H1 (cell line): ENCODE measurements around the gene MCM5. TPM values are rescaled to one million over a fixed set of nuclear protein-coding genes. Genes with fewer than 3 reads are reported as not detected.

ENCODE experiments used
- CTCF ChIA-PET: fragments of 300-600 bp; sonication (Branson Sonifier 250); formaldehyde crosslinking; loops from one replicate; lab custom pipeline; 2021; ENCODE audit not compliant: partially characterized antibody; lab: Charles Lee
- POLR2A ChIA-PET: fragments of 300-600 bp; sonication (Branson Sonifier 250); formaldehyde crosslinking; loops from one replicate; lab custom pipeline; 2021; ENCODE audit warnings: inconsistent platforms; ENCODE audit not compliant: partially characterized antibody; lab: Charles Lee
- DNase-seq, 2 experiments: peaks; one replicate each; pipeline versions ENCODE4 v3.0.0 to v3.0.0-alpha.2; 2010 to 2022; ENCODE audit warnings: low spot score in 2 of 2, low read depth in 1 of 2, mixed read lengths in 1 of 2
- FAIRE-seq: peaks from 2 replicates; lab custom pipeline; 2011; peaks lifted over from hg19 to GRCh38; lab: Jason Lieb, UNC
- H2AFZ ChIP-seq: 2 replicates; pipeline ENCODE4 v1.8.1; 2012; ENCODE audit warnings: low read length, inconsistent platforms
- H2AK5ac ChIP-seq: 2 replicates; pipeline ENCODE4 v1.6.1; 2013; ENCODE audit warnings: low read depth, low read length
- H2BK120ac ChIP-seq: replicated peaks from 2 replicates; pipeline ENCODE3; 2013; ENCODE audit warnings: low read depth, low read length, inconsistent platforms
- H2BK12ac ChIP-seq: 2 replicates; pipeline ENCODE4 v1.6.1; 2013; ENCODE audit warnings: low read depth, low read length
- H2BK15ac ChIP-seq: 2 replicates; pipeline ENCODE4 v1.6.1; 2013; ENCODE audit warnings: low read length
- H2BK20ac ChIP-seq: 2 replicates; pipeline ENCODE4 v1.6.1; 2013; ENCODE audit warnings: low read length
- H2BK5ac ChIP-seq: 2 replicates; pipeline ENCODE4 v1.6.1; 2013; ENCODE audit warnings: low read depth, low read length
- H3K14ac ChIP-seq: 2 replicates; pipeline ENCODE4 v1.6.1; 2013; ENCODE audit warnings: inconsistent platforms; ENCODE audit not compliant: insufficient read length
- H3K18ac ChIP-seq: 2 replicates; pipeline ENCODE4 v1.6.1; 2013; ENCODE audit warnings: low read length; ENCODE audit errors: extremely low read depth
- H3K23ac ChIP-seq: 2 replicates; pipeline ENCODE4 v1.6.1; 2013; ENCODE audit warnings: inconsistent platforms; ENCODE audit not compliant: insufficient read length
- H3K23me2 ChIP-seq: 2 replicates; pipeline ENCODE4 v1.6.1; 2013; ENCODE audit warnings: low read depth, low read length
- H3K27ac ChIP-seq: 2 replicates; pipeline ENCODE4 v1.6.1; 2011; ENCODE audit warnings: low read depth, low read length, inconsistent platforms
- H3K27me3 ChIP-seq, 4 experiments: replicated peaks in 1 of 4; 1 replicate in 1 of 4; 2 replicates in 3 of 4; pipeline versions ENCODE4 v1.6.1 to v1.8.1; 2011 to 2013; ENCODE audit warnings: low read length in 3 of 4, mild to moderate bottlenecking in 3 of 4, inconsistent platforms in 2 of 4, mixed read lengths in 2 of 4, moderate library complexity in 1 of 4; ENCODE audit not compliant: control insufficient read depth in 3 of 4, insufficient read depth in 3 of 4; ENCODE audit errors: extremely low read depth in 1 of 4
- H3K36me3 ChIP-seq, 4 experiments: 2 replicates each; pipeline versions ENCODE4 v1.6.1 to v1.8.1; 2011 to 2013; ENCODE audit warnings: mild to moderate bottlenecking in 4 of 4, low read length in 3 of 4, moderate library complexity in 2 of 4, control low read depth in 1 of 4, inconsistent platforms in 1 of 4; ENCODE audit not compliant: insufficient read depth in 4 of 4, control insufficient read depth in 2 of 4
- H3K4ac ChIP-seq: replicated peaks from 2 replicates; pipeline ENCODE3; 2013; ENCODE audit warnings: low read length, low read depth, mixed read lengths, inconsistent platforms; ENCODE audit not compliant: insufficient read length
- H3K4me1 ChIP-seq, 4 experiments: replicated peaks in 1 of 4; 1 replicate in 1 of 4; 2 replicates in 3 of 4; pipeline versions ENCODE4 v1.6.1 to v1.8.1; 2011 to 2013; ENCODE audit warnings: low read length in 3 of 4, inconsistent platforms in 2 of 4, mixed read lengths in 1 of 4; ENCODE audit not compliant: insufficient read depth in 4 of 4, control insufficient read depth in 3 of 4
- H3K4me2 ChIP-seq, 2 experiments: 2 replicates each; pipeline versions ENCODE4 v1.6.1 to v1.8.1; 2011 to 2013; ENCODE audit warnings: low read depth in 2 of 2, low read length in 2 of 2, control low read depth in 1 of 2, inconsistent platforms in 1 of 2, mild to moderate bottlenecking in 1 of 2; ENCODE audit not compliant: insufficient read depth in 1 of 2
- H3K4me3 ChIP-seq, 4 experiments: fragments of 200-600, 300-600 bp in 1 of 4; sonication (generic), shearing (Covaris generic), sonication (Bioruptor Twin) in 1 of 4; 2 replicates each; pipeline versions ENCODE4 v1.5.1 to v1.8.1; 2011 to 2016; ENCODE audit warnings: low read length in 4 of 4, low read depth in 3 of 4, control low read depth in 2 of 4, inconsistent platforms in 2 of 4, mild to moderate bottlenecking in 2 of 4, mixed read lengths in 1 of 4, moderate library complexity in 1 of 4; ENCODE audit not compliant: insufficient read depth in 2 of 4; ENCODE audit errors: extremely low read depth in 1 of 4
- H3K56ac ChIP-seq: replicated peaks from 2 replicates; pipeline ENCODE3; 2013; ENCODE audit warnings: low read depth, mild to moderate bottlenecking, mixed read lengths, low read length, inconsistent platforms; ENCODE audit not compliant: insufficient read length
- H3K79me1 ChIP-seq: 2 replicates; pipeline ENCODE4 v1.6.1; 2013; ENCODE audit warnings: low read depth, low read length, control low read depth
- H3K79me2 ChIP-seq, 2 experiments: 2 replicates each; pipeline versions ENCODE4 v1.6.1 to v1.8.1; 2012 to 2013; ENCODE audit warnings: low read length in 2 of 2, mild to moderate bottlenecking in 2 of 2, inconsistent platforms in 1 of 2; ENCODE audit not compliant: insufficient read depth in 2 of 2, control insufficient read depth in 1 of 2
- H3K9ac ChIP-seq, 4 experiments: replicated peaks in 1 of 4; 1 replicate in 1 of 4; 2 replicates in 3 of 4; pipeline versions ENCODE4 v1.6.1 to v1.8.1; 2011 to 2013; ENCODE audit warnings: low read depth in 3 of 4, low read length in 3 of 4, control low read depth in 2 of 4, mild to moderate bottlenecking in 2 of 4, moderate library complexity in 2 of 4, inconsistent platforms in 1 of 4; ENCODE audit errors: extremely low read depth in 1 of 4
- H3K9me3 ChIP-seq, 2 experiments: 2 replicates each; pipeline versions ENCODE4 v1.6.1 to v1.8.1; 2012 to 2013; ENCODE audit warnings: mild to moderate bottlenecking in 2 of 2, moderate library complexity in 2 of 2, control low read depth in 1 of 2, inconsistent platforms in 1 of 2, low read depth in 1 of 2, low read length in 1 of 2, mixed read lengths in 1 of 2; ENCODE audit not compliant: insufficient read depth in 2 of 2
- H4K20me1 ChIP-seq, 2 experiments: replicated peaks in 1 of 2; 2 replicates each; pipeline versions ENCODE3 to v1.8.1; 2011 to 2013; ENCODE audit warnings: inconsistent platforms in 2 of 2, low read length in 2 of 2, mild to moderate bottlenecking in 1 of 2; ENCODE audit not compliant: insufficient read depth in 2 of 2, control insufficient read depth in 1 of 2
- H4K5ac ChIP-seq: 2 replicates; pipeline ENCODE4 v1.6.1; 2013; ENCODE audit warnings: low read length, low read depth, mixed read lengths, inconsistent platforms; ENCODE audit not compliant: insufficient read length
- H4K8ac ChIP-seq: 2 replicates; pipeline ENCODE4 v1.8.0; 2013; ENCODE audit warnings: mild to moderate bottlenecking, moderate library complexity, low read length, inconsistent platforms; ENCODE audit not compliant: insufficient read depth; ENCODE audit errors: extremely low read depth
- H4K91ac ChIP-seq: replicated peaks from 2 replicates; pipeline ENCODE3; 2013; ENCODE audit warnings: low read length, mixed read lengths, inconsistent platforms; ENCODE audit not compliant: insufficient read length
- CHD2 ChIP-seq: IDR thresholded peaks from 2 replicates; pipeline ENCODE4 v1.6.1; 2012; ENCODE audit warnings: low read length, improper control_type of control experiment
- JUN ChIP-seq: IDR thresholded peaks from 2 replicates; pipeline ENCODE4 v1.6.1; 2011; ENCODE audit warnings: low read depth, mild to moderate bottlenecking, improper control_type of control experiment, low read length
- POLR2AphosphoS5 ChIP-seq: IDR thresholded peaks from 2 replicates; pipeline ENCODE4 v1.6.1; 2011; ENCODE audit warnings: low read depth, low read length
- RAD21 ChIP-seq, 2 experiments: IDR thresholded peaks in 1 of 2; conservative IDR thresholded peaks in 1 of 2; 2 replicates each; pipeline ENCODE4 v1.6.1; 2011; ENCODE audit warnings: low read depth in 2 of 2, low read length in 2 of 2, improper control_type of control experiment in 1 of 2, inconsistent platforms in 1 of 2, mild to moderate bottlenecking in 1 of 2, moderate library complexity in 1 of 2
- TAF1 ChIP-seq: IDR thresholded peaks from 2 replicates; pipeline ENCODE4 v1.6.1; 2011; ENCODE audit warnings: mild to moderate bottlenecking, low read depth, low read length
- WGBS, 2 experiments: shearing (Covaris generic) in 1 of 2; methylation state at CpG; one replicate each; pipeline versions ENCODE4 v1.1.6 to v1.1.7; 2013 to 2015; ENCODE audit warnings: low lambda C conversion rate in 2 of 2, mixed read lengths in 2 of 2, inconsistent platforms in 1 of 2, low coverage in 1 of 2, missing lambda C conversion rate in 1 of 2; ENCODE audit not compliant: insufficient replicate concordance in 2 of 2, insufficient coverage in 1 of 2, insufficient read length in 1 of 2; ENCODE audit errors: extremely low coverage in 1 of 2, missing lambda C conversion rate in 1 of 2; 5-methylcytosine and 5-hydroxymethylcytosine counted together
- polyA plus RNA-seq, 7 experiments: library from polyadenylated mRNA; depleted of rRNA in 3 of 7; stranded (reverse) in 5 of 7; unstranded in 2 of 7; fragments of >200 nt in 5 of 7; fragments of 200-250 nt in 2 of 7; gene quantifications; 1 replicate in 5 of 7; 2 replicates in 1 of 7; 4 replicates in 1 of 7; pipeline versions ENCODE4 v1.2.1 to v1.2.3, GENCODE V29; 2011 to 2013; ENCODE audit warnings: missing spikeins in 2 of 7, mixed read lengths in 2 of 7
- total RNA-seq: library from RNA; stranded (reverse); fragmentation: NEBNext Ultra II Directional; extraction: Animal tissue kit (Norgen Biotek cat#: 25700); gene quantifications from 2 replicates; pipeline ENCODE4 v1.2.1, GENCODE V29; 2021
- TF ChIP-seq, protein P1 (sequence below), 3 experiments: IDR thresholded peaks; 1 replicate in 2 of 3; 2 replicates in 1 of 3; pipeline versions ENCODE4 v1.5.1 to v1.6.1; 2011; ENCODE audit warnings: low read length in 3 of 3, mild to moderate bottlenecking in 3 of 3, inconsistent platforms in 2 of 3, low read depth in 1 of 3, moderate library complexity in 1 of 3; ENCODE audit not compliant: insufficient read depth in 1 of 3; ENCODE audit errors: control extremely low read depth in 1 of 3

Gene MCM5
- total and polyA plus RNA-seq, 2 of the 8 experiments (the other 6 are each of a cell fraction or from before 2014, with no cell fraction given): 210 to 305 TPM

DNA sequence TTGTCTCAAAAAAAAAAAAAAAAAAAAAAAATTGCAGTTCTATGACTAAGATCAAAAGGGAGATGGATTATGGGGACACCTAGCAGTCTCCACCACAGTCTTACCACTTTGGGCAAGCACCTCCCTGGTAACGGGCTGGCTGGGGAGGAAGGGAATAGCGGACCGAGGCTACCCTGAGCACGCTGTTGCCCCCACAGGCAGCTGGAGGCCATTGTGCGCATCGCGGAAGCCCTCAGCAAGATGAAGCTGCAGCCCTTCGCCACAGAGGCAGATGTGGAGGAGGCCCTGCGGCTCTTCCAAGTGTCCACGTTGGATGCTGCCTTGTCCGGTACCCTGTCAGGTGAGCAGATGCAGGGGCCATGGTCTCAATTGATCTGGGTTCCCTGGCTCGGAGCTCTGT, 21.2 kb downstream of the MCM5 start:
- Histone ChIP-seq H3K23ac (no peak overlapping the region), H3K27me3 (no peaks in the 10 kb centered on the region), H2AFZ (no peak overlapping the region), H3K36me3 (peaks cover 65 to 93% (median 88%) of the 10 kb centered on the region in 4 experiments), H3K14ac (no peak overlapping the region), H3K56ac (no peak overlapping the region), H3K27ac (no peak overlapping the region), H3K4me1 (peaks cover 0 to 6% (median 4%) of the 10 kb centered on the region in 4 experiments; a peak in 6 of 7 replicates), H3K23me2 (no peaks in the 10 kb centered on the region), H4K5ac (no peak overlapping the region), H2BK20ac (no peak overlapping the region), H3K9ac (no peak overlapping the region), H3K4ac (no peak overlapping the region), H3K4me2 (no peak overlapping the region), H3K18ac (no peak overlapping the region), H2BK120ac (no peak overlapping the region), H2BK5ac (no peak overlapping the region; the same call in 1 of the 2 replicates), H4K8ac (no peak overlapping the region), H4K20me1 (peaks cover 21 to 32% of the 10 kb centered on the region in 2 experiments), H3K79me2 (peaks cover 0 to 9% of the 10 kb centered on the region in 2 experiments; a peak in 1 of 4 replicates), H3K4me3 (no peak overlapping the region), H3K79me1 (peaks cover 3% of the 10 kb centered on the region; the same call in 1 of the 2 replicates), H2BK15ac (no peak overlapping the region), H3K9me3 (no peaks in the 10 kb centered on the region), H2BK12ac (no peak overlapping the region), H4K91ac (no peak overlapping the region), H2AK5ac (no peak overlapping the region)
- ChIA-PET POLR2A (interaction anchor here (1.4 to 57.4 kb wide), 5 partner anchors 6 to 86 kb away, joined by 3 to 1995 read pairs (median 6); partner anchors contain the start of genes HMOX1 and MCM5), CTCF (interaction anchor here (0.5 to 11.3 kb wide), 16 partner anchors 10 to 163 kb away, joined by 3 to 122 read pairs (median 3); no protein-coding TSS in a partner anchor)
- 89% methylated on average over 12 of the region's 12 CpGs; no CpG with 5 or more reads in 1 of the 2 experiments for WGBS, 2 experiments
- TF ChIP-seq POLR2AphosphoS5 (peak; percentile 71), RAD21 (IDR thresholded peaks at IDR 0.05 in 1 of 2, conservative IDR thresholded peaks at IDR 0.05 in 1 of 2; ENCODE audit: low read depth in 2 of 2, low read length in 2 of 2) (peak; percentile 11 to 23; a peak in 2 of 4 replicates), JUN (no peak), CHD2 (no peak), TAF1 (no peak)
- TF ChIP-seq, protein P1, sequence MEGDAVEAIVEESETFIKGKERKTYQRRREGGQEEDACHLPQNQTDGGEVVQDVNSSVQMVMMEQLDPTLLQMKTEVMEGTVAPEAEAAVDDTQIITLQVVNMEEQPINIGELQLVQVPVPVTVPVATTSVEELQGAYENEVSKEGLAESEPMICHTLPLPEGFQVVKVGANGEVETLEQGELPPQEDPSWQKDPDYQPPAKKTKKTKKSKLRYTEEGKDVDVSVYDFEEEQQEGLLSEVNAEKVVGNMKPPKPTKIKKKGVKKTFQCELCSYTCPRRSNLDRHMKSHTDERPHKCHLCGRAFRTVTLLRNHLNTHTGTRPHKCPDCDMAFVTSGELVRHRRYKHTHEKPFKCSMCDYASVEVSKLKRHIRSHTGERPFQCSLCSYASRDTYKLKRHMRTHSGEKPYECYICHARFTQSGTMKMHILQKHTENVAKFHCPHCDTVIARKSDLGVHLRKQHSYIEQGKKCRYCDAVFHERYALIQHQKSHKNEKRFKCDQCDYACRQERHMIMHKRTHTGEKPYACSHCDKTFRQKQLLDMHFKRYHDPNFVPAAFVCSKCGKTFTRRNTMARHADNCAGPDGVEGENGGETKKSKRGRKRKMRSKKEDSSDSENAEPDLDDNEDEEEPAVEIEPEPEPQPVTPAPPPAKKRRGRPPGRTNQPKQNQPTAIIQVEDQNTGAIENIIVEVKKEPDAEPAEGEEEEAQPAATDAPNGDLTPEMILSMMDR (IDR thresholded peaks at IDR 0.05; ENCODE audit: control extremely low read depth in 1 of 3, insufficient read depth in 1 of 3, low read depth in 1 of 3, low read length in 3 of 3): peak in 2 of 3 experiments; percentile 60 to 76; a peak in 2 of 4 replicates
- no peak for FAIRE-seq
- DNase-seq: no peak
